Lower lobe of right lung (tissue), 2 donors: ENCODE results near the gene CNDP1. TPM values are rescaled to one million over a fixed set of nuclear protein-coding genes. Genes with fewer than 3 reads are reported as not detected.

ENCODE experiments used
- ATAC-seq, 2 donors: fragments of 200-7000 bp; cut with Tn5 transposase; one replicate each; pipeline ENCODE4 v1.9.1; 2020 to 2022; ENCODE audit warnings: mild to moderate bottlenecking in 2 of 2, moderate library complexity in 2 of 2
- DNase-seq: peaks from one replicate; pipeline ENCODE4 v3.0.0-alpha.2; 2020
- H3K27ac ChIP-seq: fragments of 200-600 bp; one replicate; pipeline ENCODE4 v1.8.0; 2022
- H3K27me3 ChIP-seq: fragments of 200-600 bp; one replicate; pipeline ENCODE4 v1.8.0; 2022; ENCODE audit warnings: low read depth
- H3K36me3 ChIP-seq: fragments of 200-600 bp; one replicate; pipeline ENCODE4 v1.8.0; 2022; ENCODE audit warnings: mild to moderate bottlenecking
- H3K4me1 ChIP-seq: fragments of 200-600 bp; one replicate; pipeline ENCODE4 v1.8.0; 2022
- H3K4me3 ChIP-seq: fragments of 200-600 bp; one replicate; pipeline ENCODE4 v1.8.0; 2022; ENCODE audit warnings: mild to moderate bottlenecking
- H3K9me3 ChIP-seq: fragments of 200-600 bp; one replicate; pipeline ENCODE4 v1.8.0; 2022
- CTCF ChIP-seq: fragments of 200-600 bp; IDR thresholded peaks from one replicate; pipeline ENCODE4 v1.8.0; 2022; ENCODE audit warnings: antibody characterized with exemption, mild to moderate bottlenecking
- intact Hi-C: fragments of 100-400 bp; cut with DNase I; formaldehyde crosslinking; loops from one replicate; pipeline ENCODE4 v1.11.0; 2022
- total RNA-seq: library from RNA; stranded (reverse); fragmentation: NEBNext Ultra II Directional; extraction: Animal tissue kit (Norgen Biotek cat#: 25700); gene quantifications from one replicate; pipeline ENCODE4 v1.2.1, GENCODE V29; 2021
- donor health status: DM: no; HTN: yes; CAD: no; lungs with severe emphysema.

Gene CNDP1
- total RNA-seq, 1 donor from 2014 or later = not detected

DNA sequence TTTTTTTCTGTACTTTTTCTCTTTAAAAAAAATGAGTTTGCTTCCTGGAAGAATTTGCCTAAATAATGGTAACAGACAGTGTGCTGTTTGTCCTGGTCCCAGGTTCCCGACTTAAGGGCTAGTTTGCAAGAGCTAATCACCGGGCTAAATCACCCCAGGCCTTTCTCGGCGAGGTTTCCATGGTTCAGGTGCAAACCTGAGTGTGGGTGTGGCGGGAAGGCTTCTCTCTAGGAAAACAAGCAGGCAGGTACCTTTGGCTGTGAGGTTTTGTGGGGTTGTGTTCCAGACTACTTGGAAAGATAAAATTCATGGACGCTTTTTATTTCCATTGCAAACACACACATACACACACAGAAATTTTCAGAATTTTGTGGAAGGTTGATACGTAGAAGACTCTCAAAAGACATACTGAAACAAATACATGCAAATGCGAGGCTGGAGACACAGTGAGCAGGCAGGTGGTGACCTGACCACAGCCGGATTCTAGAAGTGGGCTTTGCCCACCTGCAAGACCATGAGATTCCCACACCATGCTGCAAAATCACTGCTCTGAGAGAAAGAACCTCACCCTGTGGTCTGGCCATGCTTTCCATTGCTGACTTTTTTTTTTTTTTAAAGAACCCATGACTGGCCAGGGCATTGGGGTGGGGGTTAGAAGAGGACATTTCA, 815 bp downstream of the CNDP1 start:
- intact Hi-C loops = no loop called here
- Histone ChIP-seq H3K4me1 (no peaks in the 10 kb centered on the region), H3K36me3 (no peaks in the 10 kb centered on the region), H3K27ac (no peak overlapping the region), H3K4me3 (no peak overlapping the region), H3K9me3 (no peaks in the 10 kb centered on the region), H3K27me3 (no peaks in the 10 kb centered on the region)
- no peak for TF ChIP-seq CTCF
- no peak for ATAC-seq
- no peak for DNase-seq

DNA sequence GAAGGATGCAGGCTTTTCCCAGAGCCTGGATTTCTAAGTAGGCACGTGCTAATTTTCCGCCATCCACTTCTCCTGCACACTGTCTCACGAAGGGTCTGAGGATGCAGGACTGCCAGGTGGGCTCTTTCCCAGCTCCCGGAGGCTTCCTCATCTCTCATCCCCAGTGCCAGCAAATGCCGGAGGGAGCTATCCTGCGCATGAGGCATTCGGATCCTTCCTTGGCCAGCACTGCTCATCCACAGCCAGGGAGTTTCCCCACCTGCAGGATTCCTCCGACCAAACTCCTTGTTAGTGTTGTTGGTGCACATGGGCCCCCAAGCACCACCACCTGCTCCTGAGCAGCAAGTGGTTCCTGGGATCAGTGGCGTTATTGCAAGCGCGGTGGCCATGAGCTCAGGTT, 5.0 kb downstream of the CNDP1 start:
- intact Hi-C loops = no loop called here
- DNase-seq (no peak), ATAC-seq (no peak)
- Histone ChIP-seq H3K4me1 (no peaks in the 10 kb centered on the region), H3K9me3 (no peaks in the 10 kb centered on the region), H3K27ac (no peak overlapping the region), H3K4me3 (no peak overlapping the region), H3K27me3 (no peaks in the 10 kb centered on the region), H3K36me3 (no peaks in the 10 kb centered on the region)
- TF ChIP-seq CTCF = no peak

DNA sequence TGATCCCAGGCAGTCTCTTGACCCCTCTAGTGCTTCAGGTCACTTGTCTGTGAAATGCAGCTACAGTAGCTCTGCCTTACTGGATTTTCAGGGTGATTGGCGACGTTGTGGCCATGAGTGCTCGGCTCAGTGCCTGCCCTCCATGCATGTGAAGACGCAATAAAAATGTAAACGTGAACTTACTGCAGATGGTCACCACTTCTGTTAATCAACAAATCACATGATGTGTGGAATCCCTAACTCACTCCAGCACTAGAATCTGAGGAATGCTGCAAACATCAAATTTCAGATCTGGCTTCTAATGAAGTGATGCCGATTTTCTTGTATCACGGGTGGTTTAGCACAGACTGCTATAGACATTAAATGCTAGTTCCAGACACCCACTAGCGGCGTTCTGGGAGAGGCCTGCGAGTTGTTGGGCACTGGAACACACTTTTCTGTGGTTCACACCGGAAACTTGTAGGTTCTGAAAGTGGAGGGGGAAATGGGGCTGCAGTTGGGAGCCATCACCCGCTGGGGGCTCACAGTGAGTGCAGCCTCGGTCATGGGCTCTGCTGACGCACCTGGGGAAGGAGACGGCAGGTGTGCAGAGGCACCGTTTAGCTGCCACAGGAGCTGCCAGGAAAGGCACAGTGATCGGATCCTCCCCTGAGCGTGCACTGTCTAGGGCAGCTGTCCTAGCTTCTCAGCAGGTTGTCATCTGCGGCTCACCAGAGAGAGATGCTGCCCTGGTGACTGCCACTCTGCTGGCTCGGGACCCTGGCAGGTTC, 6.5 kb downstream of the CNDP1 start:
- Histone ChIP-seq H3K27ac (no peak overlapping the region), H3K4me3 (no peak overlapping the region), H3K27me3 (no peaks in the 10 kb centered on the region), H3K36me3 (no peaks in the 10 kb centered on the region), H3K4me1 (no peaks in the 10 kb centered on the region), H3K9me3 (no peaks in the 10 kb centered on the region)
- TF ChIP-seq CTCF = no peak
- DNase-seq = no peak
- intact Hi-C loops = no loop called here
- no peak for ATAC-seq

- no peaks in the 10 kb centered on the region for H3K36me3 ChIP-seq
- no peaks in the 10 kb centered on the region for H3K27me3 ChIP-seq
- H3K9me3 ChIP-seq = no peaks in the 10 kb centered on the region
- TF ChIP-seq CTCF = no peak
- no peak overlapping the region for H3K4me3 ChIP-seq
- peaks cover 9% of the 10 kb centered on the region for H3K4me1 ChIP-seq
- intact Hi-C loops = no loop called here
- no peak overlapping the region for H3K27ac ChIP-seq
- DNase-seq (no peak), ATAC-seq (peak; percentile 42 to 62)
These were observed 7.6 kb downstream of the CNDP1 start for GRCh38 chr18:74541703-74542555.

GRCh38 chr18:74544898-74545297, 10.6 kb downstream of the CNDP1 start:
- TF ChIP-seq CTCF = no peak
- Histone ChIP-seq H3K4me1 (peaks cover 19% of the 10 kb centered on the region), H3K27me3 (no peaks in the 10 kb centered on the region), H3K27ac (peak overlapping the region; percentile 32), H3K9me3 (peaks cover 8% of the 10 kb centered on the region), H3K4me3 (no peak overlapping the region), H3K36me3 (no peaks in the 10 kb centered on the region)
- DNase-seq (no peak), ATAC-seq (no peak)
- intact Hi-C loops = no loop called here
